Panc1 (cell line): ENCODE measurements around the gene SSTR1.

ENCODE experiments used
- POLR2AphosphoS5 ChIP-seq: IDR thresholded peaks from 2 replicates; pipeline ENCODE4 v1.6.1; 2012; ENCODE audit warnings: mild to moderate bottlenecking, low read depth, low read length, moderate library complexity
- REST ChIP-seq, 2 experiments: IDR thresholded peaks; 2 replicates each; pipeline ENCODE4 v1.6.1; 2011 to 2012; ENCODE audit warnings: low read depth in 2 of 2, control low read depth in 1 of 2, low read length in 1 of 2, mild to moderate bottlenecking in 1 of 2, moderate library complexity in 1 of 2; ENCODE audit not compliant: insufficient read depth in 1 of 2
- SIN3A ChIP-seq: IDR thresholded peaks from 2 replicates; pipeline ENCODE4 v1.6.1; 2012; ENCODE audit warnings: low read depth, mild to moderate bottlenecking, low read length, moderate library complexity, borderline replicate concordance; ENCODE audit not compliant: insufficient read depth
- TF ChIP-seq, protein P1 (sequence below): fragments of 450-650 bp; IDR thresholded peaks from 2 replicates; pipeline ENCODE4 v1.5.1; 2017; ENCODE audit warnings: mild to moderate bottlenecking

DNA sequence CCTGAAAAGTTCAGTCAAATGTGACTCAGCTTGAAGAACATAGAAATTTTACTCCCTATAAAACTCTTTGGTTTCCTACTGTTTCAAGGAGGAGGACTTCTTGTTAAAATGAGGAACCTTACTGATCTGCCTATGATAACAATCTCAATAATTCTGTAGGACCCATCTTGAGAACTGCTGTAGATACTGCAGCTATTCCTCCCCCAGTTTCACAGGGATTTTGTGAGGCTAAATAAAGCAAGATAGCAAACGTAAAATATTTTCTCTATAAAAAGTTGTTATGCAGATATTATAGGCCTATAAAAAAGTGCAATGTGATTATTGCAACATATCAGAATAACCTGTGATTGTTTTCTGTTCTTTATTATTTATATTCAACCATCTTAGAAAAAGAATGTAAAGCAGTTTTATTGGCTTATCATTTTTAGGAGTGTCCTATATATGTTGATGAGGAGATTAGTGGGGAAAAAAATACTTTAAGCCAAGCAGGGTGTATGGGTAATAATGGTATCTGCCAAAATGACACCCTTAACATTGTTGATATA is 36.1 kb downstream of the SSTR1 start:
- TF ChIP-seq SIN3A (no peak), POLR2AphosphoS5 (no peak), REST (IDR thresholded peaks at IDR 0.05; ENCODE audit: insufficient read depth in 1 of 2, low read depth in 2 of 2, low read length in 1 of 2) (no peak)
- TF ChIP-seq, protein P1, sequence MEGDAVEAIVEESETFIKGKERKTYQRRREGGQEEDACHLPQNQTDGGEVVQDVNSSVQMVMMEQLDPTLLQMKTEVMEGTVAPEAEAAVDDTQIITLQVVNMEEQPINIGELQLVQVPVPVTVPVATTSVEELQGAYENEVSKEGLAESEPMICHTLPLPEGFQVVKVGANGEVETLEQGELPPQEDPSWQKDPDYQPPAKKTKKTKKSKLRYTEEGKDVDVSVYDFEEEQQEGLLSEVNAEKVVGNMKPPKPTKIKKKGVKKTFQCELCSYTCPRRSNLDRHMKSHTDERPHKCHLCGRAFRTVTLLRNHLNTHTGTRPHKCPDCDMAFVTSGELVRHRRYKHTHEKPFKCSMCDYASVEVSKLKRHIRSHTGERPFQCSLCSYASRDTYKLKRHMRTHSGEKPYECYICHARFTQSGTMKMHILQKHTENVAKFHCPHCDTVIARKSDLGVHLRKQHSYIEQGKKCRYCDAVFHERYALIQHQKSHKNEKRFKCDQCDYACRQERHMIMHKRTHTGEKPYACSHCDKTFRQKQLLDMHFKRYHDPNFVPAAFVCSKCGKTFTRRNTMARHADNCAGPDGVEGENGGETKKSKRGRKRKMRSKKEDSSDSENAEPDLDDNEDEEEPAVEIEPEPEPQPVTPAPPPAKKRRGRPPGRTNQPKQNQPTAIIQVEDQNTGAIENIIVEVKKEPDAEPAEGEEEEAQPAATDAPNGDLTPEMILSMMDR: no peak
